H1 (cell line): ENCODE measurements around the gene GSAP. TPM values are rescaled to one million over a fixed set of nuclear protein-coding genes. Genes with fewer than 3 reads are reported as not detected.

ENCODE experiments used
- SP2 ChIP-seq: IDR thresholded peaks from 2 replicates; pipeline ENCODE4 v1.6.1; 2012; ENCODE audit warnings: mild to moderate bottlenecking, low read length, inconsistent platforms
- polyA plus RNA-seq, 7 experiments: library from polyadenylated mRNA; depleted of rRNA in 3 of 7; stranded (reverse) in 5 of 7; unstranded in 2 of 7; fragments of >200 nt in 5 of 7; fragments of 200-250 nt in 2 of 7; gene quantifications; 1 replicate in 5 of 7; 2 replicates in 1 of 7; 4 replicates in 1 of 7; pipeline versions ENCODE4 v1.2.1 to v1.2.3, GENCODE V29; 2011 to 2013; ENCODE audit warnings: missing spikeins in 2 of 7, mixed read lengths in 2 of 7
- total RNA-seq: library from RNA; stranded (reverse); fragmentation: NEBNext Ultra II Directional; extraction: Animal tissue kit (Norgen Biotek cat#: 25700); gene quantifications from 2 replicates; pipeline ENCODE4 v1.2.1, GENCODE V29; 2021

GSAP gene
- total and polyA plus RNA-seq, 2 of the 8 experiments (the other 6 are each of a cell fraction or from before 2014, with no cell fraction given) = 0.93 to 2.1 TPM

DNA sequence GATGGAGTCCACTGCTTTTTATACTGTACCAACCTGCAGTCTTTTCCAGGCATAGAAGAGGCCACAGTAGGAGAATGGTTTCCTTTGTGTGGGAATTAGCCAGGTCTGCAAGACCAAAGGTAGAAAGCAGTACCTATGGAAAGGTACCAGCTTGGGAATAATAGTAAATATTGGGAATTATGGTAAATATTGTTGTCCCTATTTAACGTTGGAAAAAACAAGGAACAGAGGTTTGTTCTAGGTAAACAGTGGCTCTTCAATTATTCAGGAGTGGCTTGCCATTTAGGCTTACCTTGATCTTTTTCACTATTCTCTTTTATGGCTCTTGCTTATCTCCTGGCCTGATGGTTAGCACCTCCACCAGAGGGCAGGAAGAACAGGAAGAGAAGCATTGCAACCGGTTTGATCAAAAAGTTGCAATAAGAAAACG is 43.9 kb upstream of the GSAP start (continued):
- no peak for TF ChIP-seq SP2
